ENCODE measurements around the gene CLCN3.

DNA sequence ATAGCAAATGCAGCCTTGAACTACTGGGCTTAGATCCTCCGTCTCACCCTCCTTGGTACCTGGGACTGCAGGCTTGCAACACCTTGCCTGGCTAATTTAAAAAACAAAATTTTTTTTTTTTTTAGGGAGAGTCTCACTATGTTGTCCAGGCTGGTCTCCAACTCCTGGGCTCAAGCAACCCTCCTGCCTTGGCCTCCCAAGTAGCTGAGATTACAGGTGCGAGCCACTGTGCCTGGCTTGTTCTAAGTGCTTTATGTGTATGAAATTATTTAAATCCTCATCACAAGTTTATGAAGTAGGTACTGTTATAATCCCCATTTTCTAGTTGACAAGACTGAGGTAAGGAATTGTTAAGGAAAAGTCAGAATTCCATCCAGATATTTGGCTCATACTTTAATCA lies 43.0 kb downstream of the CLCN3 start:
- no peak for TF ChIP-seq CTCF (conservative IDR thresholded peaks at IDR 0.05; ENCODE audit: low read depth in 2 of 2)
- TF ChIP-seq EZH2 (IDR thresholded peaks at IDR 0.05; ENCODE audit: low read depth, unreplicated experiment), result no peak

Measured in GM23338 (cell line).